ENCODE measurements around the gene ZNF18.
"Not testable (repeated sequence)": the region's sequence is repeated elsewhere in the genome, so short reads cannot be mapped to it uniquely, and the experiment has no call there.

Gene ZNF18

GRCh38 chr17:11986179-11986941, 10.9 kb downstream of the ZNF18 start:
- DNase-seq (ENCODE audit: low read depth): no peak

DNA sequence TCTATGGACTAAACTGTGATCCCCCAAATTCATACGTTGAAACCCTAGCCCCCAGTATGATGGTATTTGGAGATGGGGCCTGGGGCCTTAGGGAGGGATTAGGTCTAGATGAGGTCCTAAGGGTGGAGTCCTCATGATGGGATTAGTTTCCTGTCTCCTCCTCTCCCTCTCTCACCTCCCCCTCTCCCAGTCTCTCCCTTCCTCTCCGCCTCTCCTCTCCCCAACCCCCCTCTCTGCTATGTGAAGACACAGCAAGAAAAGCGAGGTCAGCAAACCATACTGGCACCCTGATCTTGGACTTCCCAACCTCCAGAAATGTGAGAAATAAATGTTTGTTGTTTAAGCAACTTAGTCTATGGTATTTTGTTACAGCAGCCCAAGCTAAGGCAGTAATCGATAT, 15.4 kb downstream of the ZNF18 start:
- DNase-seq (ENCODE audit: low read depth): no peak

DNA sequence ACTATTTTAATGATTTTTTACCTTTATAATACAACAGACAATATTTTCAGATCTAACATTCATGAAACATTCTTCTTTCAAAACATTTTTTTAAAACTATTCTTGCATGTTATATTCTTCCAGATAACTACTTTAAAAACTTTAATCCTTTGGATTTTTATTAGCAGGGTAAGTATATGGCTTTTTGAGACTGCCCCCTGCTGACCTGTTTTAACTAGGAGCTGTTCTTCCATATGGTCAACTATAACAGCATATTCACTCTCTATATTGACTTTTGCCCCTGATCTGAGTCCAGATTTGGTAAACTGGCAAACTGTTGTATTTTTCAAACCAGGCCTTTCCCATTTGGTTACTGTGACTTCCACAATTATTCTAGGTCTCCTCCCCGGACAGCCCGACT, 16.5 kb downstream of the ZNF18 start:
- no peak for DNase-seq (ENCODE audit: low read depth)

- DNase-seq (ENCODE audit: low read depth): no peak
These were observed 17.5 kb downstream of the ZNF18 start for GRCh38 chr17:11979795-11980194.

GRCh38 chr17:11972741-11973140, 24.5 kb downstream of the ZNF18 start:
- not testable (repeated sequence) for DNase-seq (ENCODE audit: low read depth)

GRCh38 chr17:11969565-11969964, 27.7 kb downstream of the ZNF18 start:
- DNase-seq (ENCODE audit: low read depth): no peak

DNA sequence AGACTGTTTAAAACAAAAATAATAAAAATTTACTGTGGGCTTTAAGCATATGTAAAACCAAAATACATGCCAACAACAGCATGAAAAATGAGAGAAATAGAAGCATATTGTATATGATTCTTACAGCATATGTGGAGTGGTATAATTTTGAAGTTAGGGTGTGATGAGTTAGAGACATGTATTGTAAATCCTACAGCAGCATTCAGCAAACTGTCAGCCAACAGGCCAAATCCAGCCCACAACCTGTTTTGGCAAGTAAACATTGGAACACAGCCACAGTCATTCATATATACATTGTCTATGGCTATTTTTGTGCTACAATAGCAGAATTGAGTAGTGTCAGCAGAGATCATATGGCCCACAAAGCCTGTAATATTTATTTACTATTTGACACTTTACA, 42.3 kb downstream of the ZNF18 start:
- no peak for DNase-seq (ENCODE audit: low read depth)

- DNase-seq (ENCODE audit: low read depth): no peak
These were observed 43.4 kb downstream of the ZNF18 start for GRCh38 chr17:11953924-11954323.

DNA sequence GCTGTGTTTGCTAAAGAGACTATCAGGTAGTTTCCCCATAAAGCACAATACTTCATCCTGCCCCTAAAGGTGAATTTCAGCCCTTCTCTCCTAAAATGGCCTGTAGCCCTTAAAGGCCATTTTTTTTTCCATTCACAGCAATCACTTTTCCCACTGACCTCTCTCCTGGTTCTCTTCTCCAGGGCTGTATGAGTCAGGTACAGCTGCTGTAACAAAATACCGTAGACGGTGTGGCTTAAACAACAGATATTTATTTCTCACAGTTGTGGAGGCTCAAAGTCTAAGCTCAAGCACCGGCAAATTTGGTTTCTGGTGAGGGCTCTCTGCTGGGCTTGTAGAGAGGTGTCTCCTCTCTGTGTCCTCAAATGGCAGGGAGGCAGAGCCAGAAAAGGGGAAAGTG, 44.7 kb downstream of the ZNF18 start:
- DNase-seq (ENCODE audit: low read depth): no peak

DNA sequence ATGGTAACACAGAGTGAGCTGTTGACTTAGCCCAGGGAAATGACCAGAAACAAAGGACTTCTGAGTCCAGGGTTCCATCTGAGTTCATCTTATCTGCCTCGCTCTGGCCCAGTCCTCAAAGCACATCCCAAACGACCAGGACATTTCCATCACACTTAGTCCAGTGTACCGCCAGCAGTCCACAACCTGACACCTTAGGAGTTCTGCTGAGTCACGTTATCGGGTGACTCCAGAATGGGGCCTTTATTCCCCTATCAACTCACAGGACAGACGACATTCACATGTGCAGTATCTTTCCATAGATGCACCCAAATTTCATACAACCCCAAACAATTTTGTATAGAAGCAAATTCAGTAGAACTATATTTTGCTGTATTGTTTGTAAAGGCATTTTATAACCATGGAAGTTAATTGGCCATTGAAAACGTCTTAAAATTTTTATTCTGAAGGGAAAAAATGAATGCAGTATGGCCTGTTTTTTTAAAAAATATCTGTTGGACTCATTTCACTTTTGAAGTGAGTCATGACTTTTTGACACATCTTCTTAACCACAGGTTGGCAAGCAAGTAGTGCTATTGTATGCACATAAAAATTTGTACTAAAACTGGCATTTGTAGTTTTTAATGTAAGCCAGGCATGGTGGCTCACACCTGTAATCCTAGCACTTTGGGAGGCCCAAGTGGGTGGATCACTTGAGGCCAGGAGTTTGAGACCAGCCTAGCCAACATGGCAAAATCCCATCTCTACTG, 46.3 kb downstream of the ZNF18 start:
- no peak for DNase-seq (ENCODE audit: low read depth)

- DNase-seq (ENCODE audit: low read depth): not testable (repeated sequence)
These were observed 47.7 kb downstream of the ZNF18 start for GRCh38 chr17:11949571-11949970.

DNA sequence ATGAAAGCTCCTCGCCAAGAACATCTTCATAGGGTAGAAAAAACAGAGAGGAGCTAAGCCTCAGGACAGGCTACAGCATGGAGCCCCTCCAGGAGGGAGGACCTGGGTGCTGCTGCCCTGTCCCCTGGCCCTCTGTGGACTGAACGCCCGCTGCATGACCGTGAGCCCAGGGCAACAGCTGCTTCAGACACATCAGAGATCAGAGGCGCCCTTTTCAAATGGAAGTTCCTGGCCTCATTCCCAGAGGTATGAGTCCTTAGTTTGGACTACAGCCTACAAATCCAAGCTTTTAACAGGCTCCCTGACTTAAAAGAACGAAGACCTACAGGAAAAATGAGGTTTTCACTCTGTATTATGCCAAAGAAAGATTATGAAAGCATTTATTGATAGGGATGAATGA, 48.5 kb downstream of the ZNF18 start:
- no peak for DNase-seq (ENCODE audit: low read depth)

GRCh38 chr17:11944587-11944986, 52.7 kb downstream of the ZNF18 start:
- DNase-seq (ENCODE audit: low read depth): no peak

DNA sequence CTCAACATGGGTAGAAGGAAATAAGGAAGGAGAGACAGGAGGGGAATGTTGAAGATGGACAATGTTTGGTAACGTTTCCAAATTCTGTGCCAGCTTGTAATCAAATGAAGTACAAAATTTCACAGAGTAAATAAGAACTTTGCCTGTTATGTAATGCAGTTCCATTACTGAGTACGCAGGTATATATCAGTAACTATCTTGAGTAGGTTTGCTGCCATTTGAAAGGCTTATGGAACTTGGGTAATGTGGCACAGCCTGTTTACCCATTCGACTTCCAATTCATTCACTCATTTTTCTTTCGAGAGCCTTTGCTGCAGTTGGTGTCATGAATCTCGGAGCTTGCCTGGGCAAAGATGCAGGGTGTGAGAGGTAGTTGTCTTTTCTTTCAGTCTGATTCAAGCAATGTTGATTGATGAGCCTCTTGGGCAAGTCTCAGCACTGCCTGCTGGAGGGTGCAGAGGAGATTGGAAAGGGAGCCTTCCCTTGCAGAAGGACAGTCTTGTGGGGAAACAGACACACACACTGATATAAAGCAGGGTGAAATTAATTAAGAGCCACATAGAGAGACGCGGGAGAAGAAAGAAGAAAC, 53.4 kb downstream of the ZNF18 start:
- no peak for DNase-seq (ENCODE audit: low read depth)

DNA sequence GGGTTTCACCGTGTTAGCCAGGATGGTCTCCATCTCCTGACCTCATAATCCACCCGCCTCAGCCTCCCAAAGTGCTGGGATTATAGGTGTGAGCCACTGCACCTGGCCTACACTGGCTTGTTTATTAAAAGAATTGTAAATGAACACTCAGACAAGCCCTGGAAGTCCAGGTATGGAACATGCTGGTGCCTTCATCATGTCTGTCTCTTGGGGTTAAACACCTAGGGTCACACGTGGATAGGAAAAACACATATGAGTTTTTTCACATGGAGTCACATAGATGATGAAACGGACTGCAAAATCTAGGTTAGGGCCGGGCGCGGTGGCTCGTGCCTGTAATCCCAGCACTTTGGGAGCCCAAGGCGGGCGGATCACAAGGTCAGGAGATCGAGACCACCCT, 54.2 kb downstream of the ZNF18 start:
- DNase-seq (ENCODE audit: low read depth): not testable (repeated sequence)

- no peak for DNase-seq (ENCODE audit: low read depth)
These were observed 56.4 kb downstream of the ZNF18 start for GRCh38 chr17:11940904-11941303.

DNA sequence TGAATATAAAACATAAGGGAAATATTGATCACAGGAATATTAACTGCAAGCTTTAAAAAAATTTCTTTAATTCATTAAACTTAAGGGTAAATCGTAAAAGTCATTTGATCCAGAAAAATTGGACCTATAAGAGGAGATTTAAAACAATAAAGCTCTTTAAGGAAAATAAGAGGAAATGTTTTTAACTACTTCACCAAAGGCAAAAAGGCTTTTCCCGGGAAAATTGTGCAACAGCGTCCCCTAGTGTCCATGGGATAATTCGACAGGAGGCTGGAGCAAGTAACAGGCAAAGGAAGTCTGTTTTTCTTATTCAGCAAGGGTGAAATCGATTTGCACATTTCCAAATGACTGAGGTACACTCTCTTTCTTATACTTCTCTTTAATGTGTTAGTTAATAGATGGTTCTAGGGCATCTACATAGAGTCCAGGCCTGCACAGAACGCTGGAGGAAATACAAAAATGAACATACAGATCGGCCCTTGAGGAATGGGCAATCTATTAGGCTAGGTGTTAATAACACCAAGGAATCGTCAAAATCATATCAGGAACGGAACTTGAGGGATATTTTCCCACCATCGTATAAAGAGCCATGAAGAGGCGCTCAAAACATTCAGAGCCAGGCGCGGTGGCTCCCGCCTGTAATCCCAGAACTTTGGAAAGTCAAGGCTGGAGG, 61.4 kb downstream of the ZNF18 start:
- no peak for DNase-seq (ENCODE audit: low read depth)

- DNase-seq (ENCODE audit: low read depth): no peak
These were observed 64.9 kb downstream of the ZNF18 start for GRCh38 chr17:11932337-11932898.

- no peak for DNase-seq (ENCODE audit: low read depth)
These were observed 68.8 kb downstream of the ZNF18 start for GRCh38 chr17:11928436-11928835.

All from stimulated activated CD8-positive, alpha-beta memory T cell treated with anti-CD3 and anti-CD28 coated beads, Interleukin-4, amount 100 ng/mL, for 24 hours (primary cell).